Fibroblast of skin of right biceps (primary cell): ENCODE data around the gene CBFA2T3.
"Not testable (repeated sequence)": the region's sequence is repeated elsewhere in the genome, so short reads cannot be mapped to it uniquely, and the experiment has no call there.

ENCODE experiments used
- DNase-seq: peaks from one replicate; pipeline ENCODE4 v3.0.0-alpha.2; 2013

The CBFA2T3 gene

DNA sequence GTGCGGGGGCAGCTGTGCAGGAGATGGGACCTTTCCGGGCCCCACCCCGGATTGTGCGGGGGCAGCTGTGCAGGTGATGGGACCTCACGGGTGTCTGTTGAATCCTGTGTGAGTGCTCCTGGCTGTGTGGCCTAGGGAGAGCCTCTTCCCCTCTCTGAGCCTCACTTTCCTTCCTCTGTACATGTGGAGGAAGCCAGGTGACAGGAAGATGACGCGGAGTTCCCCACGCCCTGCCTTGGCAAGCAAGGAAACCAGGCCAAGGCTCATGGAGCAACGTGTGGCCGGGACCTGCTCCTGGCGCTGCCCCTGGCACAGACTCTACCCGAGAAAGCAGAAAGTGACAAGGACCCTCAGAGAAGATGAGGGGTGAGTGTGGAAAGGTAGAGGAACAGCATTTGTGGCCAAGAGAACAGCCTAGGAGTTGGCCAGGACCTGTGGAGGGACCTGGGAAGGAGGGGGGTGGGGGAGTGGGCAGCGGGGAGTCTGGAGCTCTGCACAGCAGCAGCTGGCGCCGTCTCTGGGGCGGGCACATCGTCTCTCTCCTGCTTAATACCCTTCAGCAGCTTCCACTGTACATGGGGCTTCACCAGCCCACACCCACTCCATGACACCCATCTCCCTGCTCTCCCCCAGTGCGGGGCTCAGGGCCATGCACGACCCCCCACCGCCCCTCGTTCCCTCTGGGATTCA lies 72.2 kb downstream of the CBFA2T3 start:
- DNase-seq: no peak

DNA sequence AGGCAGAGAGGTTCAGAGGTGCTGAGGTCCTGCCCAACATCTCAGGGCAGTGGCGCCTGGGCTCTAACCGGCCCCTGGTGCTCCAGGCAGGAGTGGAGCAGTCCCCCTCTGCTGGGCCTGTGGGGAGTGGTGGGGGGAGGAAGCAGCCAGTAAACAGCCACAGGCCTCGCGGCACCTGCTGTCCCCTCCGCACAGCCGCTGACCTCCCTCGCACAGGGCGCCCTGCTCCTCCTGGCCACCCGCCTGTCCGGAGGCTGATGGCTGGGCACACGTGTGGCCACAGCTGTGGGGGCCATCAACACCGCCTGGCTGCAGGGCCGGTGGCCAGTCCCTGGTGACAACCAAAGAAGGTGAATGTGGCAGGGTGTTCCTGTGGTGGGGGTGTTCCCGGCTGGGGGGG lies 73.7 kb downstream of the CBFA2T3 start:
- no peak for DNase-seq

- DNase-seq: no peak
Measured at GRCh38 chr16:88902744-88903143, 74.3 kb downstream of the CBFA2T3 start.

- DNase-seq: no peak
Measured at GRCh38 chr16:88901718-88902337, 75.2 kb downstream of the CBFA2T3 start.

- no peak for DNase-seq
Measured at GRCh38 chr16:88900662-88901052, 76.3 kb downstream of the CBFA2T3 start.

- DNase-seq: no peak
Measured at GRCh38 chr16:88899901-88900661, 76.9 kb downstream of the CBFA2T3 start.

DNA sequence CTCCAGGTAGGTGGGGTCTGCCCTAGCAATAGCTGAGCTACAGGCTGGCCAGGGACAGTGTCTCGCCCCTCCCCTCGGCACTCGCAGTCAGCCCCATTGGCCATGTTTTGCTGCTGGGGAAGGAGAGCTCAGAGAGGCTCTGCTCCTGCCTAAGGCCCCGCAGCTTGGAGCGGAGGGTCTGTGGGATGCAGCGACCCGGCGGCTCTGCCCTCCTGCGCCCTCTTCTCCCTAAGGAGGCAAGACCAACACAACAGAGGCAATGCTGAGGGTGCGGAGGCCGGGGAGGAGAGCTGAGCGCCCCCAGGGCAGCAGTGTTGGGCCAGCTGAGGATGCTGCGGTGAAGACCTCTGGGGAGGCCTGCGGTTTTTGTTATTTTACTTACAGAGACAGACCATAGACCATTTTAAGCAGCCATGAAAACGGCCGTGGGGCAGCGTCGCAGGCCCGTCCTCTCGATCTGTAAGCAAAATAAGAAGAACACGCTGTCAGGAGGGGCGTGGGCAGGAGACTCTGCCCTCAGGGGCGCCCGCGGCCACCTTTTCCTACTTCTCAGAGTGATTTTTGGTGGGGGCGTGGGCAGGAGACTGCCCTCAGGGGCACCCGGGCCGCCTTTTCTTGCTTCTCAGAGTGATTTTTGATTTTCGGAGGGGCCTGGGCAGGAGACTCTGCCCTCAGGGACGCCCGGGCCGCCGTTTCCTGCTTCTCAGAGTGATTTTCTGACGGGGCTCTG lies 79.1 kb downstream of the CBFA2T3 start:
- DNase-seq: no peak

- DNase-seq: no peak
Measured at GRCh38 chr16:88896238-88897070, 80.6 kb downstream of the CBFA2T3 start.

- DNase-seq: no peak
Measured at GRCh38 chr16:88895335-88895734, 81.7 kb downstream of the CBFA2T3 start.

GRCh38 chr16:88894681-88895300 lies 82.2 kb downstream of the CBFA2T3 start:
- no peak for DNase-seq

- DNase-seq: not testable (repeated sequence)
Measured at GRCh38 chr16:88894266-88894665, 82.7 kb downstream of the CBFA2T3 start.

GRCh38 chr16:88893127-88893968 lies 83.7 kb downstream of the CBFA2T3 start:
- DNase-seq: no peak

GRCh38 chr16:88892065-88892464 lies 84.9 kb downstream of the CBFA2T3 start:
- DNase-seq: no peak

- no peak for DNase-seq
Measured at GRCh38 chr16:88891083-88891482, 85.9 kb downstream of the CBFA2T3 start.

GRCh38 chr16:88889702-88890352 lies 87.2 kb downstream of the CBFA2T3 start:
- not testable (repeated sequence) for DNase-seq

- no peak for DNase-seq
Measured at GRCh38 chr16:88888461-88889387, 88.3 kb downstream of the CBFA2T3 start.

GRCh38 chr16:88888057-88888456 lies 89.0 kb downstream of the CBFA2T3 start:
- no peak for DNase-seq

- DNase-seq: no peak
Measured at GRCh38 chr16:88886845-88887521, 90.0 kb downstream of the CBFA2T3 start.

DNA sequence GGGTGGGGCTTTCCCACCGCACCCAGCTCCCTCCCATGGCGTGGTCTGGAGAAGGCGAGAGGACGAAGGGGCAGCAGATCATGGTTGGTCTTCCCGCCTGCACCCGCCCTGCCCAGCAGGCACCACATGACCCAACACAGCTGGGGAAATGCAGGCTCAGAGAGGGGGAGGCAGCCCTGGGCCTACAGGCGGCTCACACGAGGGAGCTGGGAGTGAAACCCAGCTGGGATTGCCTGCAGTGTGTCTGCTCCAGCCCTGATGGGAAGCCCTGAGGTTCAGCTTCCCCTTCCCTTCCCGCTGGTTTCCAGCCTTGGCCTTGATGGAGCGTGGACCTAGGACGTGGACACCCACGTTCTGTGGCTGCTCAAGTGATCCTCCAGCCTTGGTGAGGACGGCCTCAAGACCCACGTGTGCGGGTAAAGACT lies 90.6 kb downstream of the CBFA2T3 start:
- no peak for DNase-seq
